DND-41 (cell line): ENCODE data around the gene KLK15.

Experiments
- ATAC-seq: fragments of 200-7000 bp; cut with Tn5 transposase; 3 replicates; pipeline ENCODE4 v1.9.1; 2021; ENCODE audit warnings: low read depth; ENCODE audit not compliant: insufficient read depth
- DNase-seq: peaks from one replicate; pipeline ENCODE4 v3.0.0-alpha.2; 2020
- H2AFZ ChIP-seq: 2 replicates; pipeline ENCODE4 v1.6.0; 2012; ENCODE audit warnings: low read depth, low read length
- H3K27ac ChIP-seq: 2 replicates; pipeline ENCODE4 v1.5.1; 2012; ENCODE audit warnings: low read length, inconsistent platforms
- H3K27me3 ChIP-seq: fragments of 200-600 bp; sonication (generic); 2 replicates; pipeline ENCODE4 v1.6.0; 2012; ENCODE audit warnings: low read length, mild to moderate bottlenecking, inconsistent platforms; ENCODE audit not compliant: insufficient read depth, poor library complexity
- H3K36me3 ChIP-seq: 2 replicates; pipeline ENCODE4 v1.5.1; 2012; ENCODE audit warnings: low read length, inconsistent platforms; ENCODE audit not compliant: insufficient read depth
- H3K4me1 ChIP-seq: 2 replicates; pipeline ENCODE4 v1.5.1; 2012; ENCODE audit warnings: mild to moderate bottlenecking, low read length; ENCODE audit not compliant: insufficient read depth
- H3K4me2 ChIP-seq: 2 replicates; pipeline ENCODE4 v1.6.0; 2012; ENCODE audit warnings: mild to moderate bottlenecking, moderate library complexity, low read length, inconsistent platforms; ENCODE audit not compliant: insufficient read depth
- H3K4me3 ChIP-seq, 2 experiments: fragments of 200-600 bp in 1 of 2; shearing (Covaris generic) in 1 of 2; 2 replicates each; pipeline ENCODE4 v1.5.1; 2012 to 2016; ENCODE audit warnings: inconsistent platforms in 2 of 2, low read length in 2 of 2, mild to moderate bottlenecking in 2 of 2, low read depth in 1 of 2, moderate library complexity in 1 of 2
- H3K79me2 ChIP-seq: 2 replicates; pipeline ENCODE4 v1.6.0; 2012; ENCODE audit warnings: low read length, inconsistent platforms; ENCODE audit not compliant: insufficient read depth
- H3K9ac ChIP-seq: 2 replicates; pipeline ENCODE4 v1.6.0; 2012; ENCODE audit warnings: low read depth, mild to moderate bottlenecking, inconsistent platforms, low read length, moderate library complexity
- H3K9me3 ChIP-seq: 2 replicates; pipeline ENCODE4 v1.5.1; 2012; ENCODE audit warnings: low read length, moderate library complexity, mild to moderate bottlenecking, inconsistent platforms; ENCODE audit not compliant: insufficient read depth, severe bottlenecking
- H4K20me1 ChIP-seq: 2 replicates; pipeline ENCODE4 v1.6.0; 2012; ENCODE audit warnings: low read length; ENCODE audit not compliant: insufficient read depth
- EZH2 ChIP-seq: IDR thresholded peaks from 3 replicates; pipeline ENCODE4 v1.6.1; 2012; ENCODE audit warnings: borderline replicate concordance, low read depth, mild to moderate bottlenecking, moderate library complexity, low read length, inconsistent platforms; ENCODE audit not compliant: severe bottlenecking
- TF ChIP-seq, protein P1 (sequence below): IDR thresholded peaks from 2 replicates; pipeline ENCODE4 v1.5.1; 2012; ENCODE audit warnings: borderline replicate concordance, low read length, moderate library complexity, mild to moderate bottlenecking; ENCODE audit not compliant: poor library complexity, severe bottlenecking; ENCODE audit errors: extremely low read depth

The KLK15 gene

DNA sequence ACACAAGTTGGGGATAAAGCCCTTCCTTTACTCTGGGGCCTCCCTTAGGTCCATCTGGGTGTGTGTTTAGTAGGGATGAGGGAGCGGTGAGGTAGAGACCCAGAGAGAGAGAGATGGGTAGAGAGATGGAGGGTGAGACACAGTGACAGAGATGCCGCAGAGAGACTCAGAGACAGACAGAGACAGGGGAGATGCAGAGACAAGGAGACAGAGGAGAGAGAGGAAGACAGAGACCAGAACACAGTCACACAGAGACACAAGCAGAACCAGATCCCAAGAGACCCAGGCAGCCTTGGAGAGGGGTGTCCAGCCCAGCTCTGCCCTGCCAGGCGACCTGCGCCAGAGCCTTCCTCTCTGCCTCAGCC, 12.1 kb downstream of the KLK15 start:
- Histone ChIP-seq H3K27me3 (peaks cover 18% of the 10 kb centered on the region), H3K9me3 (no peaks in the 10 kb centered on the region), H3K9ac (no peak overlapping the region), H3K79me2 (no peaks in the 10 kb centered on the region), H4K20me1 (no peaks in the 10 kb centered on the region), H2AFZ (no peak overlapping the region), H3K27ac (no peak overlapping the region), H3K4me2 (peak overlapping the region; percentile 17; the same call in 1 of the 2 replicates), H3K4me1 (peaks cover 7% of the 10 kb centered on the region), H3K4me3 (no peak overlapping the region), H3K36me3 (no peaks in the 10 kb centered on the region)
- TF ChIP-seq, protein P1, sequence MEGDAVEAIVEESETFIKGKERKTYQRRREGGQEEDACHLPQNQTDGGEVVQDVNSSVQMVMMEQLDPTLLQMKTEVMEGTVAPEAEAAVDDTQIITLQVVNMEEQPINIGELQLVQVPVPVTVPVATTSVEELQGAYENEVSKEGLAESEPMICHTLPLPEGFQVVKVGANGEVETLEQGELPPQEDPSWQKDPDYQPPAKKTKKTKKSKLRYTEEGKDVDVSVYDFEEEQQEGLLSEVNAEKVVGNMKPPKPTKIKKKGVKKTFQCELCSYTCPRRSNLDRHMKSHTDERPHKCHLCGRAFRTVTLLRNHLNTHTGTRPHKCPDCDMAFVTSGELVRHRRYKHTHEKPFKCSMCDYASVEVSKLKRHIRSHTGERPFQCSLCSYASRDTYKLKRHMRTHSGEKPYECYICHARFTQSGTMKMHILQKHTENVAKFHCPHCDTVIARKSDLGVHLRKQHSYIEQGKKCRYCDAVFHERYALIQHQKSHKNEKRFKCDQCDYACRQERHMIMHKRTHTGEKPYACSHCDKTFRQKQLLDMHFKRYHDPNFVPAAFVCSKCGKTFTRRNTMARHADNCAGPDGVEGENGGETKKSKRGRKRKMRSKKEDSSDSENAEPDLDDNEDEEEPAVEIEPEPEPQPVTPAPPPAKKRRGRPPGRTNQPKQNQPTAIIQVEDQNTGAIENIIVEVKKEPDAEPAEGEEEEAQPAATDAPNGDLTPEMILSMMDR = no peak
- no peak for TF ChIP-seq EZH2
- DNase-seq (no peak), ATAC-seq (no peak)

DNA sequence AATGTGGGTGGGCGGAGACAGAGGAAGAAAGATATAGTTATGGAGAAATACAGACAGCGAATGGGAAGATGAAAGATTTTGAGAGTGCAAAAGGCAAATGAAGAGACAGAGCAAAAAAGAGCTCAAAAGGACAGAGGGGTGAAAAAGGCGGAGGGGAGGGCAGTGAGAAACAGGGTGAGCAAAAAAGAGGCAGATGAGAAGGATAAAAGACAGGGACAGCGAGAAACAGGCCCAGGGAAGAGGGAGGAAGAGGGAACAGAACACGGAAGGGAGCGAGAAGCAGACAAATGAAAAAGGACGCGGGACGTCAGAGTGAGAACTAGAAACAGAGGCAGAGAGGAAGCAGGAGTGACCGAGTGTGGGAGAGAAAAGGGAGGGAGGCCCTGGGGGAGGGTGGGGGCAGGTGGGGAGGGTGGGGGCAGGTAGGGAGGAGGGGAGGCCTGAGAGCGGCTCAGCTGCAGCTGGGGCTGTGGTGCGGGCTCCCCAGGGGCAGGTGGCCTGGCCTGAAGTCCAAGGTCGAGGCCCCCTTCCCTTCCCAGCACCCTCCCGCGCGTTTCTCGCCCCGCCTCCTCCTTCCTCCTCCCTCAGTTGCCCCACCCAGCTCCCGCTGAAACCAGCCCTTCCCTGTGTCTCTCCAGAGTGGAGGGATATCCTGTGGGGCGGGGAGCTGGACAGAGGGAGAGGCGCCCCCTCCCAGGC, 12.7 kb downstream of the KLK15 start:
- ATAC-seq = peak; percentile 35; the same call in 1 of the 3 replicates
- no peaks in the 10 kb centered on the region for H3K36me3 ChIP-seq
- H3K9ac ChIP-seq = no peak overlapping the region
- H3K9me3 ChIP-seq = no peaks in the 10 kb centered on the region
- no peaks in the 10 kb centered on the region for H4K20me1 ChIP-seq
- H2AFZ ChIP-seq = no peak overlapping the region; the same call in 1 of the 2 replicates
- no peak overlapping the region for H3K27ac ChIP-seq
- H3K4me3 ChIP-seq = no peak overlapping the region
- DNase-seq = peak; percentile 17
- H3K4me2 ChIP-seq = peak overlapping the region; percentile 33
- no peak for TF ChIP-seq EZH2
- TF ChIP-seq, protein P1 = no peak
- H3K27me3 ChIP-seq = peaks cover 18% of the 10 kb centered on the region
- H3K79me2 ChIP-seq = no peaks in the 10 kb centered on the region
- peaks cover 7% of the 10 kb centered on the region for H3K4me1 ChIP-seq

DNA sequence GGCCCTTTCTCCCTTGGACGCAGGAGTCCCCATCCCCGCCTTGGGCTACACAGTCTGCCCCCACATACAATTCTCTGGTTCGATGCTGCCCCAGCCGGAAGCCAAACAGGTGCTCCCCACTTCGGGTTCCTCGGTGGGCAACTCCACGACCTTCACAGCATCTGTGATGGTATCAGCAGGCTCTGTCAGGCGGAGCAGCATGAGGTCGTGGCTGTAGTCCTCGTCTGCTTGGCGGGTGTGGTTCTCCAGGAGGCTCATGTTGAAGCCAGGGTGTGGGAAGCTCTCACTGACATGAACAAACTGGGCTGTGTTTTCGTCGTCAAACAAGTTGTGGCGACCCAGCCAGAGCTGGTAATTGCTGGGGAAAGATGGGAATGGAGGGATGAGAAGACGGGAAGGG, 13.3 kb downstream of the KLK15 start:
- Histone ChIP-seq H4K20me1 (no peaks in the 10 kb centered on the region), H3K27ac (no peak overlapping the region), H3K4me2 (no peak overlapping the region), H2AFZ (no peak overlapping the region; the same call in 1 of the 2 replicates), H3K4me3 (no peak overlapping the region), H3K9me3 (no peaks in the 10 kb centered on the region), H3K9ac (no peak overlapping the region), H3K36me3 (no peaks in the 10 kb centered on the region), H3K79me2 (no peaks in the 10 kb centered on the region), H3K4me1 (peaks cover 7% of the 10 kb centered on the region), H3K27me3 (peaks cover 18% of the 10 kb centered on the region)
- TF ChIP-seq EZH2 = no peak
- TF ChIP-seq, protein P1 = no peak
- DNase-seq = no peak
- no peak for ATAC-seq
